ENCODE measurements around the gene KDM2B.

KDM2B gene

GRCh38 chr12:121560392-121561008, 20.3 kb downstream of the KDM2B start:
- DNase-seq (ENCODE audit: low spot score): no peak

- no peak for DNase-seq (ENCODE audit: low spot score)
Measured at GRCh38 chr12:121558956-121559355, 21.9 kb downstream of the KDM2B start.

GRCh38 chr12:121550974-121551634, 29.7 kb downstream of the KDM2B start:
- no peak for DNase-seq (ENCODE audit: low spot score)

GRCh38 chr12:121549075-121549474, 31.7 kb downstream of the KDM2B start:
- no peak for DNase-seq (ENCODE audit: low spot score)

GRCh38 chr12:121545480-121545879, 35.3 kb downstream of the KDM2B start:
- no peak for DNase-seq (ENCODE audit: low spot score)

GRCh38 chr12:121543786-121544185, 37.0 kb downstream of the KDM2B start:
- DNase-seq (ENCODE audit: low spot score): no peak

- no peak for DNase-seq (ENCODE audit: low spot score)
Measured at GRCh38 chr12:121539908-121540307, 40.9 kb downstream of the KDM2B start.

GRCh38 chr12:121538699-121539061, 42.1 kb downstream of the KDM2B start:
- DNase-seq (ENCODE audit: low spot score): no peak

- no peak for DNase-seq (ENCODE audit: low spot score)
Measured at GRCh38 chr12:121537814-121538698, 42.8 kb downstream of the KDM2B start.

- DNase-seq (ENCODE audit: low spot score): peak; percentile 57
Measured at GRCh38 chr12:121536899-121537813, 43.7 kb downstream of the KDM2B start.

- DNase-seq (ENCODE audit: low spot score): peak; percentile 44
Measured at GRCh38 chr12:121536054-121536898, 44.5 kb downstream of the KDM2B start.

GRCh38 chr12:121535150-121536053, 45.4 kb downstream of the KDM2B start:
- no peak for DNase-seq (ENCODE audit: low spot score)

- no peak for DNase-seq (ENCODE audit: low spot score)
Measured at GRCh38 chr12:121534495-121535148, 46.2 kb downstream of the KDM2B start.

GRCh38 chr12:121533394-121534090, 47.3 kb downstream of the KDM2B start:
- DNase-seq (ENCODE audit: low spot score): no peak

GRCh38 chr12:121532503-121533393, 48.1 kb downstream of the KDM2B start:
- DNase-seq (ENCODE audit: low spot score): no peak

GRCh38 chr12:121531356-121531750, 49.5 kb downstream of the KDM2B start:
- DNase-seq (ENCODE audit: low spot score): no peak

- DNase-seq (ENCODE audit: low spot score): peak; percentile 60
Measured at GRCh38 chr12:121530600-121531355, 50.0 kb downstream of the KDM2B start.

Measured in kidney capillary endothelial cell (primary cell).